IMR-90 (cell line): ENCODE data around the gene CCDC88A. TPM values are rescaled to one million over a fixed set of nuclear protein-coding genes. Genes with fewer than 3 reads are reported as not detected.

Experiments
- ATAC-seq: fragments of 200-7000 bp; cut with Tn5 transposase; 2 replicates; pipeline ENCODE4 v1.9.1; 2020; ENCODE audit warnings: low read depth, mild to moderate bottlenecking, moderate library complexity
- BruUV-seq: library from RNA; stranded (reverse); fragments of 400-500 nt; replicated peaks from 2 replicates; lab custom pipeline; 2021; lab: Mats Ljungman, UMichigan
- CTCF ChIA-PET: fragments of 300-600 bp; formaldehyde crosslinking; extraction: SDS; loops from one replicate; lab custom pipeline; 2021; ENCODE audit warnings: antibody characterized with exemption; lab: Yijun Ruan, JAX
- POLR2A ChIA-PET: fragments of 300-600 bp; sonication (Branson Sonifier 250); formaldehyde crosslinking; loops from one replicate; lab custom pipeline; 2022; ENCODE audit warnings: antibody characterized with exemption; ENCODE audit not compliant: unreplicated experiment; lab: Charles Lee
- DNase-seq: peaks from one replicate; pipeline ENCODE4 v3.0.0; 2013
- H2AFZ ChIP-seq: replicated peaks from 2 replicates; pipeline ENCODE3; 2013; ENCODE audit warnings: low read length, mild to moderate bottlenecking; ENCODE audit not compliant: poor library complexity
- H2AK5ac ChIP-seq: 2 replicates; pipeline ENCODE4 v1.6.1; 2013; ENCODE audit warnings: low read depth, low read length, inconsistent platforms
- H2AK9ac ChIP-seq: replicated peaks from 2 replicates; pipeline ENCODE3; 2013; ENCODE audit warnings: mild to moderate bottlenecking, low read depth, low read length, moderate library complexity; ENCODE audit not compliant: poor library complexity
- H2BK120ac ChIP-seq: 2 replicates; pipeline ENCODE4 v1.6.1; 2013; ENCODE audit warnings: low read depth, low read length, inconsistent platforms
- H2BK15ac ChIP-seq: 3 replicates; pipeline ENCODE4 v1.6.1; 2013; ENCODE audit warnings: low read depth, low read length, inconsistent platforms
- H2BK20ac ChIP-seq: 2 replicates; pipeline ENCODE4 v1.6.1; 2013; ENCODE audit warnings: low read depth, mild to moderate bottlenecking, inconsistent platforms, low read length, moderate library complexity
- H2BK5ac ChIP-seq: 2 replicates; pipeline ENCODE4 v1.6.1; 2013; ENCODE audit warnings: mild to moderate bottlenecking, low read depth, low read length, inconsistent platforms; ENCODE audit not compliant: poor library complexity, severe bottlenecking
- H3K14ac ChIP-seq: replicated peaks from 2 replicates; pipeline ENCODE4 v1.6.1; 2013; ENCODE audit warnings: low read depth, low read length, inconsistent platforms
- H3K18ac ChIP-seq: 2 replicates; pipeline ENCODE4 v1.6.1; 2013; ENCODE audit warnings: low read depth, low read length, control low read depth
- H3K23ac ChIP-seq: 2 replicates; pipeline ENCODE4 v1.6.1; 2013; ENCODE audit warnings: low read depth, low read length, inconsistent platforms
- H3K27ac ChIP-seq: 2 replicates; pipeline ENCODE4 v1.5.1; 2013; ENCODE audit warnings: mild to moderate bottlenecking, control low read depth, low read length; ENCODE audit not compliant: insufficient read depth
- H3K27me3 ChIP-seq: 2 replicates; pipeline ENCODE4 v1.6.1; 2013; ENCODE audit warnings: low read length; ENCODE audit not compliant: control insufficient read depth, insufficient read depth
- H3K36me3 ChIP-seq: 2 replicates; pipeline ENCODE4 v1.6.1; 2013; ENCODE audit warnings: low read length, mixed read lengths; ENCODE audit not compliant: control insufficient read depth, insufficient read depth
- H3K4ac ChIP-seq: 2 replicates; pipeline ENCODE4 v1.6.1; 2013; ENCODE audit warnings: low read depth, low read length, inconsistent platforms
- H3K4me1 ChIP-seq: 2 replicates; pipeline ENCODE4 v1.6.1; 2013; ENCODE audit warnings: low read length, mixed read lengths; ENCODE audit not compliant: control insufficient read depth, insufficient read depth
- H3K4me2 ChIP-seq: 2 replicates; pipeline ENCODE4 v1.6.1; 2013; ENCODE audit warnings: low read depth, mild to moderate bottlenecking, control low read depth, low read length, moderate library complexity
- H3K4me3 ChIP-seq: 2 replicates; pipeline ENCODE4 v1.5.1; 2013; ENCODE audit warnings: low read depth, mild to moderate bottlenecking, control low read depth, low read length, moderate library complexity; ENCODE audit not compliant: insufficient read depth
- H3K56ac ChIP-seq: 2 replicates; pipeline ENCODE4 v1.6.1; 2013; ENCODE audit warnings: low read length, inconsistent platforms; ENCODE audit not compliant: insufficient read depth; ENCODE audit errors: extremely low read depth
- H3K79me1 ChIP-seq, 2 experiments: 2 replicates each; pipeline ENCODE4 v1.6.1; 2013; ENCODE audit warnings: low read length in 2 of 2, inconsistent platforms in 1 of 2, low read depth in 1 of 2
- H3K9ac ChIP-seq: 2 replicates; pipeline ENCODE4 v1.6.1; 2013; ENCODE audit warnings: low read depth, low read length, control low read depth
- H3K9me1 ChIP-seq: 2 replicates; pipeline ENCODE4 v1.6.1; 2013; ENCODE audit warnings: low read length, inconsistent platforms; ENCODE audit not compliant: insufficient read depth
- H3K9me3 ChIP-seq: 2 replicates; pipeline ENCODE4 v1.6.1; 2013; ENCODE audit warnings: low read length; ENCODE audit not compliant: control insufficient read depth, insufficient read depth
- H4K20me1 ChIP-seq: 2 replicates; pipeline ENCODE4 v1.6.1; 2013; ENCODE audit warnings: low read length, inconsistent platforms; ENCODE audit not compliant: insufficient read depth
- H4K5ac ChIP-seq: 2 replicates; pipeline ENCODE4 v1.6.1; 2013; ENCODE audit warnings: mild to moderate bottlenecking, low read depth, low read length, control low read depth
- H4K8ac ChIP-seq, 2 experiments: 2 replicates each; pipeline ENCODE4 v1.6.1; 2013; ENCODE audit warnings: low read depth in 2 of 2, low read length in 2 of 2, control low read depth in 1 of 2, inconsistent platforms in 1 of 2
- H4K91ac ChIP-seq: 2 replicates; pipeline ENCODE4 v1.6.1; 2013; ENCODE audit warnings: low read depth, low read length, inconsistent platforms; ENCODE audit not compliant: insufficient read depth
- CHD1 ChIP-seq: IDR thresholded peaks from 2 replicates; pipeline ENCODE4 v1.6.1; 2012; ENCODE audit warnings: low read depth, low read length, improper control_type of control experiment
- FOS ChIP-seq: fragments of 150-350 bp; IDR thresholded peaks from 2 replicates; pipeline ENCODE4 v1.6.1; 2016; ENCODE audit warnings: low read depth, low read length
- MAFK ChIP-seq: IDR thresholded peaks from 2 replicates; pipeline ENCODE4 v1.6.1; 2012; ENCODE audit warnings: low read depth, low read length, improper control_type of control experiment
- MAZ ChIP-seq: IDR thresholded peaks from 2 replicates; pipeline ENCODE4 v1.6.1; 2012; ENCODE audit warnings: low read depth, mild to moderate bottlenecking, low read length, improper control_type of control experiment, moderate library complexity, borderline replicate concordance
- MXI1 ChIP-seq: IDR thresholded peaks from 2 replicates; pipeline ENCODE4 v1.6.1; 2012; ENCODE audit warnings: low read depth, mild to moderate bottlenecking, low read length, moderate library complexity, borderline replicate concordance
- NFE2L2 ChIP-seq: fragments of 150-350 bp; IDR thresholded peaks from 2 replicates; pipeline ENCODE4 v1.6.1; 2016; ENCODE audit warnings: low read depth, mild to moderate bottlenecking, low read length
- POLR2A ChIP-seq: IDR thresholded peaks from 2 replicates; pipeline ENCODE4 v1.6.1; 2012; ENCODE audit warnings: mild to moderate bottlenecking, low read depth, low read length
- RAD21 ChIP-seq: IDR thresholded peaks from 2 replicates; pipeline ENCODE4 v1.6.1; 2012; ENCODE audit warnings: low read length, improper control_type of control experiment
- RCOR1 ChIP-seq: IDR thresholded peaks from 2 replicates; pipeline ENCODE4 v1.6.1; 2012; ENCODE audit warnings: mild to moderate bottlenecking, low read length, improper control_type of control experiment; ENCODE audit not compliant: insufficient replicate concordance
- RFX5 ChIP-seq: IDR thresholded peaks from 2 replicates; pipeline ENCODE4 v1.8.0; 2012; ENCODE audit warnings: low read depth, mild to moderate bottlenecking, low read length, moderate library complexity
- SMC3 ChIP-seq: fragments of 150-350 bp; IDR thresholded peaks from 2 replicates; pipeline ENCODE4 v1.6.1; 2016; ENCODE audit warnings: low read depth, mild to moderate bottlenecking, antibody characterized with exemption, low read length, moderate library complexity
- WGBS, 2 experiments: methylation state at CpG; one replicate each; pipeline versions ENCODE4 v1.1.5 to v1.1.7; 2013; ENCODE audit warnings: missing lambda C conversion rate in 2 of 2; ENCODE audit not compliant: insufficient read length in 1 of 2; ENCODE audit errors: extremely low coverage in 2 of 2; 5-methylcytosine and 5-hydroxymethylcytosine counted together
- dilution Hi-C: fragments of 300-500 bp; cut with HindIII; formaldehyde crosslinking; loops from one replicate; pipeline ENCODE4 v1.14.3; 2018; ENCODE audit warnings: low sequenced_read_pairs; ENCODE audit not compliant: unreplicated experiment
- in situ Hi-C: fragments of 300-500 bp; cut with MboI; formaldehyde crosslinking; loops from 3 replicates; pipeline ENCODE4 v1.14.3; 2019; ENCODE audit warnings: low sequenced_read_pairs, inconsistent platforms, mixed read lengths
- intact Hi-C: fragments of 100-400 bp; cut with micrococcal nuclease; formaldehyde crosslinking; loops from 2 replicates; pipeline ENCODE4 v1.10.0; 2022
- polyA plus RNA-seq, 3 experiments: library from polyadenylated mRNA; depleted of rRNA; stranded (reverse); fragments of >200 nt; gene quantifications; 2 replicates each; pipeline ENCODE4 v1.2.3, GENCODE V29; 2012; ENCODE audit warnings: low replicate concordance in 1 of 3
- total RNA-seq: library from RNA; depleted of rRNA; stranded (reverse); fragments of >200 nt; gene quantifications from 2 replicates; pipeline ENCODE4 v1.2.3, GENCODE V29; 2012
- TF ChIP-seq, protein P1 (sequence below): fragments of 150-350 bp; IDR thresholded peaks from 2 replicates; pipeline ENCODE4 v1.6.1; 2017; ENCODE audit warnings: mild to moderate bottlenecking, antibody characterized with exemption, low read length, low read depth
- TF ChIP-seq, protein P2 (sequence below): fragments of 150-350 bp; IDR thresholded peaks from 2 replicates; pipeline ENCODE4 v1.6.1; 2016; ENCODE audit warnings: low read depth, mild to moderate bottlenecking, low read length, moderate library complexity, borderline replicate concordance

CCDC88A gene
- total and polyA plus RNA-seq, 2 of the 4 experiments (the other 2 are of a cell fraction): 15.6 to 63.8 TPM

DNA sequence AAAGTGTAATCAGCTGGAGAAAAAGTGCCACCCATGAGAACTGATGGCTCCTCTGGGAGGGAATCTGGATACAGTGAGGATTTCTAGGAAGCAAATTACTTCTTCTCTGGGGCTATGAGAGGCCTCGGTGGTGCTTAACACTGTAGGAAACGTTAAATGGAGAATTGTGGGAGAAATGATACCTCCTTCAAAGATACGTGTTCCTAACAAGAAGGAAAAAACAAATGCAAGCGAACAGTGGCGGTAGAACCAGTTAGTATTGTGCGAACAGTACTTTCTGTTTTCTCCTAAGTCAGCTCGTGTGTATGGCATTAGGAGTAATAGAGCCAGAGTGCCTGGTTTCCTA, 150.0 kb downstream of the CCDC88A start:
- Histone ChIP-seq H3K36me3 (no peaks in the 10 kb centered on the region), H3K4me1 (no peaks in the 10 kb centered on the region; the same call in 1 of the 2 replicates), H3K9me1 (peaks cover 2% of the 10 kb centered on the region; the same call in 1 of the 2 replicates), H3K27me3 (no peaks in the 10 kb centered on the region), H3K18ac (no peak overlapping the region), H3K56ac (peak overlapping the region; percentile 50; the same call in 1 of the 2 replicates), H3K4ac (peak overlapping the region; percentile 30; the same call in 1 of the 2 replicates), H3K4me3 (peak overlapping the region; percentile 74), H3K14ac (peak overlapping the region; percentile 72; the same call in 1 of the 2 replicates), H3K4me2 (peak overlapping the region; percentile 78), H4K20me1 (no peaks in the 10 kb centered on the region), H2AK5ac (0 out of 2 replicates have a peak overlapping the region, but pooled peaks have one; percentile 22), H3K23ac (peak overlapping the region; percentile 62), H3K9me3 (no peaks in the 10 kb centered on the region), H3K27ac (0 out of 2 replicates have a peak overlapping the region, but pooled peaks have one; percentile 6), H2AK9ac (no peak overlapping the region), H2BK5ac (peak overlapping the region; percentile 6), H3K79me1 (peaks cover 8 to 14% of the 10 kb centered on the region in 2 experiments; a peak in 2 of 4 replicates), H2AFZ (peak overlapping the region; percentile 83), H2BK15ac (no peak overlapping the region), H2BK120ac (no peak overlapping the region), H4K5ac (peak overlapping the region; percentile 88), H4K8ac (peak overlapping the region; percentile 96 to 98), H2BK20ac (no peak overlapping the region), H4K91ac (peak overlapping the region; percentile 26; the same call in 1 of the 2 replicates), H3K9ac (peak overlapping the region; percentile 64)
- in situ Hi-C loops (no loop called here), dilution Hi-C loops (no loop called here), intact Hi-C loops (loop anchor here (1.0 kb wide), 1 partner anchor 150 kb away; the partner anchor contains the start of gene CCDC88A)
- POLR2A ChIA-PET: no interaction called here
- WGBS, 2 experiments: no CpG with 5 or more reads among the region's 7 CpGs
- DNase-seq (peak; percentile 6), ATAC-seq (peak; percentile 28; the same call in 1 of the 2 replicates)
- CTCF ChIA-PET: no interaction called here
- no TSS peak for BruUV-seq
- TF ChIP-seq MAFK (no peak), RAD21 (no peak), POLR2A (no peak), RFX5 (no peak), MXI1 (no peak), MAZ (no peak), FOS (no peak), CHD1 (no peak), SMC3 (no peak), NFE2L2 (no peak), RCOR1 (no peak)
- TF ChIP-seq, protein P1, sequence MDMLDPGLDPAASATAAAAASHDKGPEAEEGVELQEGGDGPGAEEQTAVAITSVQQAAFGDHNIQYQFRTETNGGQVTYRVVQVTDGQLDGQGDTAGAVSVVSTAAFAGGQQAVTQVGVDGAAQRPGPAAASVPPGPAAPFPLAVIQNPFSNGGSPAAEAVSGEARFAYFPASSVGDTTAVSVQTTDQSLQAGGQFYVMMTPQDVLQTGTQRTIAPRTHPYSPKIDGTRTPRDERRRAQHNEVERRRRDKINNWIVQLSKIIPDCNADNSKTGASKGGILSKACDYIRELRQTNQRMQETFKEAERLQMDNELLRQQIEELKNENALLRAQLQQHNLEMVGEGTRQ: no peak
- TF ChIP-seq, protein P2, sequence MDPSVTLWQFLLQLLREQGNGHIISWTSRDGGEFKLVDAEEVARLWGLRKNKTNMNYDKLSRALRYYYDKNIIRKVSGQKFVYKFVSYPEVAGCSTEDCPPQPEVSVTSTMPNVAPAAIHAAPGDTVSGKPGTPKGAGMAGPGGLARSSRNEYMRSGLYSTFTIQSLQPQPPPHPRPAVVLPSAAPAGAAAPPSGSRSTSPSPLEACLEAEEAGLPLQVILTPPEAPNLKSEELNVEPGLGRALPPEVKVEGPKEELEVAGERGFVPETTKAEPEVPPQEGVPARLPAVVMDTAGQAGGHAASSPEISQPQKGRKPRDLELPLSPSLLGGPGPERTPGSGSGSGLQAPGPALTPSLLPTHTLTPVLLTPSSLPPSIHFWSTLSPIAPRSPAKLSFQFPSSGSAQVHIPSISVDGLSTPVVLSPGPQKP: no peak
